ENCODE results near the gene XRCC5. TPM values are rescaled to one million over a fixed set of nuclear protein-coding genes. Genes with fewer than 3 reads are reported as not detected.

XRCC5 gene
- total and polyA plus RNA-seq, 2 of the 8 experiments (the other 6 are each of a cell fraction or from before 2014, with no cell fraction given) = 308 to 644 TPM

- 0 out of 2 replicates have a peak, but pooled peaks have one; percentile 50 for TF ChIP-seq TBP (IDR thresholded peaks at IDR 0.05; ENCODE audit: low read depth, low read length)
These were observed 25.5 kb upstream of the XRCC5 start (continued) for GRCh38 chr2:216083464-216084281.

Data from H1 (cell line).